Osteoblast (primary cell): ENCODE results near the gene WSB1. TPM values are rescaled to one million over a fixed set of nuclear protein-coding genes. Genes with fewer than 3 reads are reported as not detected.
"Not testable (repeated sequence)": the region's sequence is repeated elsewhere in the genome, so short reads cannot be mapped to it uniquely, and the experiment has no call there.

Experiments used
- DNase-seq: peaks from one replicate; pipeline ENCODE4 v3.0.0; 2011; ENCODE audit warnings: low spot score, mixed read lengths; ENCODE audit not compliant: insufficient read length; ENCODE audit errors: missing footprints
- H2AFZ ChIP-seq: 2 replicates; pipeline ENCODE4 v1.6.0; 2011; ENCODE audit warnings: mild to moderate bottlenecking, low read length
- H3K27ac ChIP-seq: 2 replicates; pipeline ENCODE4 v1.5.1; 2011; ENCODE audit warnings: mild to moderate bottlenecking, low read depth, low read length, moderate library complexity
- H3K27me3 ChIP-seq: 2 replicates; pipeline ENCODE4 v1.6.0; 2012; ENCODE audit warnings: mild to moderate bottlenecking, control low read depth, inconsistent platforms, low read length, moderate library complexity; ENCODE audit not compliant: insufficient read depth
- H3K36me3 ChIP-seq: 2 replicates; pipeline ENCODE4 v1.5.1; 2011; ENCODE audit warnings: mild to moderate bottlenecking, low read length, control low read depth, moderate library complexity; ENCODE audit not compliant: insufficient read depth
- H3K4me1 ChIP-seq: 2 replicates; pipeline ENCODE4 v1.5.1; 2011; ENCODE audit warnings: mild to moderate bottlenecking, low read length, control low read depth, moderate library complexity; ENCODE audit not compliant: insufficient read depth
- H3K4me2 ChIP-seq: 2 replicates; pipeline ENCODE4 v1.6.0; 2011; ENCODE audit warnings: mild to moderate bottlenecking, low read length; ENCODE audit not compliant: insufficient read depth
- H3K4me3 ChIP-seq: fragments of 200-600 bp; sonication (generic); 3 replicates; pipeline ENCODE4 v1.5.1; 2012; ENCODE audit warnings: mild to moderate bottlenecking, low read length, inconsistent platforms; ENCODE audit not compliant: insufficient read depth
- H3K79me2 ChIP-seq: 2 replicates; pipeline ENCODE4 v1.6.0; 2012; ENCODE audit warnings: mild to moderate bottlenecking, low read length, control low read depth, inconsistent platforms; ENCODE audit not compliant: insufficient read depth
- H3K9me3 ChIP-seq: 2 replicates; pipeline ENCODE4 v1.5.1; 2011; ENCODE audit warnings: low read depth, low read length, control low read depth
- H4K20me1 ChIP-seq: 2 replicates; pipeline ENCODE4 v1.6.0; 2012; ENCODE audit warnings: mild to moderate bottlenecking, low read length, control low read depth; ENCODE audit not compliant: insufficient read depth
- total RNA-seq: library from RNA; depleted of rRNA; stranded (reverse); fragments of >200 nt; gene quantifications from 2 replicates; pipeline ENCODE4 v1.2.3, GENCODE V29; 2012
- TF ChIP-seq, protein P1 (sequence below): IDR thresholded peaks from 2 replicates; pipeline ENCODE4 v1.5.1; 2011; ENCODE audit warnings: mild to moderate bottlenecking, low read depth, low read length, moderate library complexity; ENCODE audit errors: extremely low read depth

Gene WSB1
- total RNA-seq, 1 donor = 177 TPM

DNA sequence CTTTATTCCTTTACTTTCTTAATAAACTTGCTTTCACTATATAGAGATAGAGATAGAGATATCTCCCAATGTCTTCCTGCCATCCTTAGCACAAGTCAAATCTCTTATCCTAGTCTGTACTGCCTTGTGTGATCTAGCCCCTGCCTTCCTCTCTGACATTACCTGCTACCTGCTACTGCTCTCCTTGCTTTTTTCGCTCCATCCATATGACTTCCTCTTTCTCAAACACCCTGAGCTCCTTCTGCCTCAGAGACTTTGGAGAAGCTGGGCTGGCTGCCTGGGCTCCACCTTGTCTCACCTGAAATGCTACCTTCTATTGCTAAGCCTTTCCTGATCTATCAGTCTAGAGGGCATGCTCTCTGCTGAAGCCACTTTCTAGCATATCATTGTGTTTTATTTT, 24.7 kb upstream of the WSB1 start:
- Histone ChIP-seq H3K9me3 (no peaks in the 10 kb centered on the region), H3K4me3 (no peak overlapping the region), H4K20me1 (no peaks in the 10 kb centered on the region), H3K4me1 (no peaks in the 10 kb centered on the region), H3K4me2 (no peak overlapping the region), H3K79me2 (no peaks in the 10 kb centered on the region), H2AFZ (no peak overlapping the region), H3K36me3 (no peaks in the 10 kb centered on the region), H3K27ac (no peak overlapping the region), H3K27me3 (peaks cover 13% of the 10 kb centered on the region)
- TF ChIP-seq, protein P1, sequence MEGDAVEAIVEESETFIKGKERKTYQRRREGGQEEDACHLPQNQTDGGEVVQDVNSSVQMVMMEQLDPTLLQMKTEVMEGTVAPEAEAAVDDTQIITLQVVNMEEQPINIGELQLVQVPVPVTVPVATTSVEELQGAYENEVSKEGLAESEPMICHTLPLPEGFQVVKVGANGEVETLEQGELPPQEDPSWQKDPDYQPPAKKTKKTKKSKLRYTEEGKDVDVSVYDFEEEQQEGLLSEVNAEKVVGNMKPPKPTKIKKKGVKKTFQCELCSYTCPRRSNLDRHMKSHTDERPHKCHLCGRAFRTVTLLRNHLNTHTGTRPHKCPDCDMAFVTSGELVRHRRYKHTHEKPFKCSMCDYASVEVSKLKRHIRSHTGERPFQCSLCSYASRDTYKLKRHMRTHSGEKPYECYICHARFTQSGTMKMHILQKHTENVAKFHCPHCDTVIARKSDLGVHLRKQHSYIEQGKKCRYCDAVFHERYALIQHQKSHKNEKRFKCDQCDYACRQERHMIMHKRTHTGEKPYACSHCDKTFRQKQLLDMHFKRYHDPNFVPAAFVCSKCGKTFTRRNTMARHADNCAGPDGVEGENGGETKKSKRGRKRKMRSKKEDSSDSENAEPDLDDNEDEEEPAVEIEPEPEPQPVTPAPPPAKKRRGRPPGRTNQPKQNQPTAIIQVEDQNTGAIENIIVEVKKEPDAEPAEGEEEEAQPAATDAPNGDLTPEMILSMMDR = no peak
- DNase-seq = no peak

DNA sequence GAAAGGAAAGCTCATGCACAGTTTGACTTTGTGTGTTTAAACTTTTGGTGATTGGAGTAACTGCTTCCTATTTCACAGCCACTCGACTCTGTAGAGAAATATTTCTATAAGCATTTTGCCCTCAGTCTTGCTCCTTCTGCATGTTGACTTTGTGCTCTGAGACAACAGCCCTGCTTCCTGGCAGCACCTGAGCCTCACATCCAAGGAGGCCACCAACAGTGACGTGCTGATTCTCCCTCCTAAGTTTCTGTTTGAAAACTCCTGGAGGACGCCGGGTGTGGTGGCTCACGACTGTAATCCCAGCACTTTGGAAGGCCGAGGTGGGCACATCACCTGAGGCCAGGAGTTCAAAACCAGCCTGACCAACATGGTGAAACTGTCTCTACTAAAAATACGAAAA, 23.9 kb upstream of the WSB1 start:
- no peaks in the 10 kb centered on the region for H3K9me3 ChIP-seq

DNA sequence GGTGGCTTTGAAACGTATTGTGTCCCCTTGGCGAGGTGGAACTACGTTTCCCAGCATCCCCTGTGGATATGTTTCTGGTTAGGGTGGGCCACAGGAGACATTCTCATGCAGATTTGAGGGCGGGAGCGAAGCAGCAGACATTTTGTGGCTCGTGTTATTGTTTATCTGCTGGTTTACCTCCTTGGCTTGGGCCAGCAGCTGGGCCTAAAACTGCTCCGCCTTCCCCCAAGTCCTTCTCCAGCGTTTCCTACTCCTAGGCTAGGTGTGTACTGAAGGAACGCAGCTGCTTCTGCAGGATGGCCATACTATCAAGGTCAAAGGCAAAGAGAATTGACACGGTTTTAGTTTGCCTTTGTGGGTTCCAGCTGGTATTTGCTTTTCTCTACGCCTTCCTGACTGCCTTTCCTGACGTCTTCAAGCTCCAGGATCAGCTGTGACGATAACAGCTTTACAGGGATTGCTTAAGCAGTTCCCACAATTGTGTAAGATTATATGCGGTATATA, 17.2 kb upstream of the WSB1 start:
- H3K4me3 ChIP-seq = no peak overlapping the region
- no peaks in the 10 kb centered on the region for H3K9me3 ChIP-seq
- no peaks in the 10 kb centered on the region for H4K20me1 ChIP-seq
- no peaks in the 10 kb centered on the region for H3K79me2 ChIP-seq
- H3K27me3 ChIP-seq = no peaks in the 10 kb centered on the region
- no peak overlapping the region for H3K4me2 ChIP-seq
- no peaks in the 10 kb centered on the region for H3K36me3 ChIP-seq
- H3K27ac ChIP-seq = no peak overlapping the region
- no peak overlapping the region for H2AFZ ChIP-seq
- no peaks in the 10 kb centered on the region for H3K4me1 ChIP-seq
- no peak for DNase-seq
- TF ChIP-seq, protein P1 = no peak

More for the DNA sequence above, 23.9 kb upstream of the WSB1 start:
- no peak overlapping the region for H2AFZ ChIP-seq
- H3K4me3 ChIP-seq = no peak overlapping the region
- no peaks in the 10 kb centered on the region for H3K79me2 ChIP-seq
- H3K4me2 ChIP-seq = no peak overlapping the region
- no peak for DNase-seq
- TF ChIP-seq, protein P1 = no peak
- no peaks in the 10 kb centered on the region for H3K36me3 ChIP-seq
- H3K27ac ChIP-seq = no peak overlapping the region
- no peaks in the 10 kb centered on the region for H3K4me1 ChIP-seq
- H4K20me1 ChIP-seq = no peaks in the 10 kb centered on the region
- H3K27me3 ChIP-seq = peaks cover 13% of the 10 kb centered on the region

DNA sequence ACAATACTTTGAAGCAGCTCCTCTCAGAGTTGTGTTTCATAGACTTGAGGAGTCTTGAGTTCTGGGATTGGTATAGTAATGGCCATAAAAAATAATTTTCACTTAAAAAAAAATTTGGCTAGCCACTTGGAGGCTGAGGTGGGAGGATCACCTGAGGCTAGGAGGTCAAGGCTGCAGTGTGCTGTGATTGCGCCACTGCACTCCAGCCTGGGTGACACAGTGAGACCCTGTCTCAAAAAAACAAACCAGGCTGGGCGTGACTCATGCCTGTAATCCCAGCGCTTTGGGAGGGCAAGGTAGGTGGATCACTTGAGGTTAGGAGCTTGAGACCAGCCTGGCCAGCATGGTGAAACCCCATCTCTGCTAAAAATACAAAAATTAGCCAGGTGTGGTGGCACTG, 14.8 kb upstream of the WSB1 start:
- not testable (repeated sequence) for H3K27ac ChIP-seq, H3K4me1 ChIP-seq

More for the DNA sequence above, 14.8 kb upstream of the WSB1 start:
- not testable (repeated sequence) for H3K4me3 ChIP-seq, DNase-seq, H3K9me3 ChIP-seq, H3K79me2 ChIP-seq, H3K27me3 ChIP-seq, H3K4me2 ChIP-seq, H2AFZ ChIP-seq, H3K36me3 ChIP-seq, H4K20me1 ChIP-seq
